Activated naive CD4-positive, alpha-beta T cell treated with anti-CD3 and anti-CD28 coated beads, Interleukin-2, amount 10 ng/mL, durations not matched to agents 7 days and 5 days (primary cell): ENCODE data around the gene OR10H5.
"Not testable (repeated sequence)": the region's sequence is repeated elsewhere in the genome, so short reads cannot be mapped to it uniquely, and the experiment has no call there.

Source experiments
- CTCF ChIA-PET: fragments of 350-600 bp; sonication (Branson Sonifier 250); formaldehyde crosslinking; loops from one replicate; lab custom pipeline; 2021; ENCODE audit warnings: antibody characterized with exemption; lab: Charles Lee
- DNase-seq: peaks from one replicate; pipeline ENCODE4 v3.0.0-alpha.2; 2020
- H3K27ac Mint-ChIP-seq: one replicate; pipeline ENCODE4 v1.8.0; 2021; ENCODE audit warnings: mild to moderate bottlenecking, moderate library complexity, mixed read lengths
- H3K27me3 Mint-ChIP-seq: one replicate; pipeline ENCODE4 v1.8.0; 2021; ENCODE audit warnings: mild to moderate bottlenecking, mixed read lengths
- H3K36me3 Mint-ChIP-seq: one replicate; pipeline ENCODE4 v1.8.0; 2021; ENCODE audit warnings: mixed read lengths
- H3K4me1 Mint-ChIP-seq: one replicate; pipeline ENCODE4 v1.8.0; 2021; ENCODE audit warnings: mixed read lengths
- H3K4me3 Mint-ChIP-seq: one replicate; pipeline ENCODE4 v1.8.0; 2021; ENCODE audit warnings: mild to moderate bottlenecking, moderate library complexity, mixed read lengths
- H3K9me3 Mint-ChIP-seq: one replicate; pipeline ENCODE4 v1.8.0; 2021; ENCODE audit warnings: mixed read lengths

OR10H5 gene

GRCh38 chr19:15843894-15844222 lies 56.4 kb downstream of the OR10H5 start:
- not testable (repeated sequence) for H3K27me3 Mint-ChIP-seq, DNase-seq, H3K36me3 Mint-ChIP-seq, H3K4me3 Mint-ChIP-seq, H3K9me3 Mint-ChIP-seq
- Mint-ChIP-seq H3K27ac (peak overlapping the region; percentile 82), H3K4me1 (peaks cover 45% of the 10 kb centered on the region)
- CTCF ChIA-PET: interaction anchor here (0.8 to 1.0 kb wide), 2 partner anchors 9 to 13 kb away, joined by 3 read pairs; no protein-coding TSS in a partner anchor

GRCh38 chr19:15846923-15847322 lies 59.5 kb downstream of the OR10H5 start:
- Mint-ChIP-seq H3K4me3 (no peak overlapping the region), H3K36me3 (peaks cover 4% of the 10 kb centered on the region), H3K9me3 (no peaks in the 10 kb centered on the region), H3K4me1 (peaks cover 37% of the 10 kb centered on the region), H3K27me3 (peaks cover 10% of the 10 kb centered on the region), H3K27ac (no peak overlapping the region)
- CTCF ChIA-PET: no interaction called here
- DNase-seq: no peak

GRCh38 chr19:15850385-15850784 lies 62.9 kb downstream of the OR10H5 start:
- Mint-ChIP-seq H3K9me3 (no peaks in the 10 kb centered on the region), H3K4me1 (peaks cover 8% of the 10 kb centered on the region), H3K27me3 (peaks cover 14% of the 10 kb centered on the region), H3K4me3 (no peak overlapping the region), H3K27ac (no peak overlapping the region), H3K36me3 (no peaks in the 10 kb centered on the region)
- CTCF ChIA-PET: no interaction called here
- no peak for DNase-seq
